GM18511 (cell line): ENCODE results near the gene SH3YL1.

ENCODE experiments used
- ATAC-seq: cut with Tn5 transposase; IDR thresholded peaks from one replicate; pipeline ENCODE4 v1.9.1; 2021; ENCODE audit warnings: mild to moderate bottlenecking, moderate library complexity; ENCODE audit not compliant: unreplicated experiment

Gene SH3YL1

GRCh38 chr2:228115-228514 lies 35.7 kb downstream of the SH3YL1 start:
- no peak for ATAC-seq

GRCh38 chr2:223971-224760 lies 39.7 kb downstream of the SH3YL1 start:
- ATAC-seq = no peak

- ATAC-seq = no peak
Measured at GRCh38 chr2:223451-223850, 40.4 kb downstream of the SH3YL1 start.

- no peak for ATAC-seq
Measured at GRCh38 chr2:216068-216467, 47.8 kb downstream of the SH3YL1 start.

GRCh38 chr2:213932-214693 lies 49.7 kb downstream of the SH3YL1 start:
- no peak for ATAC-seq

GRCh38 chr2:211486-212184 lies 52.2 kb downstream of the SH3YL1 start:
- no peak for ATAC-seq

- no peak for ATAC-seq
Measured at GRCh38 chr2:210660-211059, 53.2 kb downstream of the SH3YL1 start.

- ATAC-seq = no peak
Measured at GRCh38 chr2:209470-209869, 54.4 kb downstream of the SH3YL1 start.

GRCh38 chr2:208335-208734 lies 55.5 kb downstream of the SH3YL1 start:
- ATAC-seq = no peak

GRCh38 chr2:203984-204383 lies 59.8 kb downstream of the SH3YL1 start:
- ATAC-seq = no peak

GRCh38 chr2:203401-203800 lies 60.4 kb downstream of the SH3YL1 start:
- ATAC-seq = no peak

GRCh38 chr2:202945-203344 lies 60.9 kb downstream of the SH3YL1 start:
- no peak for ATAC-seq

GRCh38 chr2:201648-202433 lies 62.0 kb downstream of the SH3YL1 start:
- ATAC-seq = no peak

GRCh38 chr2:199041-199966 lies 64.5 kb downstream of the SH3YL1 start:
- no peak for ATAC-seq

- no peak for ATAC-seq
Measured at GRCh38 chr2:196406-196805, 67.4 kb downstream of the SH3YL1 start.

GRCh38 chr2:195932-196331 lies 67.9 kb downstream of the SH3YL1 start:
- no peak for ATAC-seq

GRCh38 chr2:193141-193671 lies 70.6 kb downstream of the SH3YL1 start:
- ATAC-seq = no peak

- peak; percentile 52 for ATAC-seq
Measured at GRCh38 chr2:191311-192190, 72.3 kb downstream of the SH3YL1 start.

- ATAC-seq = no peak
Measured at GRCh38 chr2:187825-188224, 76.0 kb downstream of the SH3YL1 start.
